HCT116 (cell line): Measurements from ENCODE around the gene PCCA. TPM values are rescaled to one million over a fixed set of nuclear protein-coding genes. Genes with fewer than 3 reads are reported as not detected.

ENCODE experiments used
- ATAC-seq: fragments of 200-7000 bp; cut with Tn5 transposase; 2 replicates; pipeline ENCODE4 v1.9.1; 2020; ENCODE audit warnings: mild to moderate bottlenecking, moderate library complexity
- BruUV-seq: library from RNA; stranded (reverse); fragments of 400-500 nt; replicated peaks from 2 replicates; lab custom pipeline; 2021; lab: Mats Ljungman, UMichigan
- CTCF ChIA-PET: fragments of 300-600 bp; sonication (Branson Sonifier 250); formaldehyde crosslinking; loops from one replicate; lab custom pipeline; 2021; ENCODE audit warnings: antibody characterized with exemption; lab: Charles Lee
- POLR2A ChIA-PET: fragments of 300-600, 350-600 bp; sonication (Branson Sonifier 250); formaldehyde crosslinking; loops from one replicate; lab custom pipeline; 2021; ENCODE audit warnings: antibody characterized with exemption; lab: Charles Lee
- RAD21 ChIA-PET, 2 experiments: fragments of 300-600 bp; sonication (Branson Sonifier 250); formaldehyde crosslinking; loops; one replicate each; lab custom pipeline; 2023; ENCODE audit warnings: low total read pairs in 2 of 2; ENCODE audit not compliant: uncharacterized antibody in 2 of 2, unreplicated experiment in 2 of 2, low non-redundant PET in 1 of 2; lab: Charles Lee
- DNase-seq: peaks from one replicate; pipeline ENCODE4 v3.0.0-alpha.2; 2010; ENCODE audit warnings: low read depth, low spot score
- H2AFZ ChIP-seq: fragments of 200-600 bp; shearing (Covaris generic), sonication (generic); 2 replicates; pipeline ENCODE4 v1.6.1; 2017; ENCODE audit warnings: low read depth, mixed run types, mixed read lengths, antibody characterized with exemption, low read length; ENCODE audit not compliant: poor library complexity, severe bottlenecking
- H3K27ac ChIP-seq: 2 replicates; pipeline ENCODE4 v1.5.1; 2012; ENCODE audit warnings: low read depth, low read length
- H3K27me3 ChIP-seq: fragments of 200-600 bp; sonication (generic); 2 replicates; pipeline ENCODE4 v1.6.1; 2016; ENCODE audit warnings: mixed run types, low read length, mixed read lengths; ENCODE audit not compliant: insufficient read depth
- H3K36me3 ChIP-seq, 2 experiments: fragments of 200-500 bp in 1 of 2; fragments of 200-600 bp in 1 of 2; sonication (Bioruptor generic) in 1 of 2; sonication (generic) in 1 of 2; 2 replicates each; pipeline versions ENCODE4 v1.5.1 to v1.6.1; 2014 to 2016; ENCODE audit warnings: low read length in 2 of 2, inconsistent platforms in 1 of 2, mixed read lengths in 1 of 2, mixed run types in 1 of 2; ENCODE audit not compliant: insufficient read depth in 2 of 2, control insufficient read depth in 1 of 2
- H3K4me1 ChIP-seq, 2 experiments: fragments of 200-600 bp in 1 of 2; sonication (generic) in 1 of 2; 2 replicates each; pipeline versions ENCODE4 v1.5.1 to v1.6.1; 2012 to 2017; ENCODE audit warnings: low read length in 2 of 2, inconsistent platforms in 1 of 2, mild to moderate bottlenecking in 1 of 2, mixed read lengths in 1 of 2, mixed run types in 1 of 2, moderate library complexity in 1 of 2; ENCODE audit not compliant: insufficient read depth in 2 of 2, control insufficient read depth in 1 of 2
- H3K4me2 ChIP-seq: fragments of 200-600 bp; sonication (generic); 2 replicates; pipeline ENCODE4 v1.6.1; 2017; ENCODE audit warnings: mixed run types, low read length, mixed read lengths
- H3K4me3 ChIP-seq, 2 experiments: fragments of 200-600 bp in 1 of 2; sonication (generic) in 1 of 2; replicated peaks in 1 of 2; 2 replicates each; pipeline ENCODE4 v1.5.1; 2011 to 2016; ENCODE audit warnings: low read length in 2 of 2, control low read depth in 1 of 2, low read depth in 1 of 2, mild to moderate bottlenecking in 1 of 2, mixed read lengths in 1 of 2, mixed run types in 1 of 2
- H3K79me2 ChIP-seq: fragments of 200-600 bp; sonication (generic); 2 replicates; pipeline ENCODE4 v1.6.1; 2017; ENCODE audit warnings: mild to moderate bottlenecking, mixed run types, low read length, moderate library complexity, mixed read lengths; ENCODE audit not compliant: insufficient read depth
- H3K9ac ChIP-seq: fragments of 200-600 bp; sonication (generic); 2 replicates; pipeline ENCODE4 v1.6.1; 2016; ENCODE audit warnings: low read length, mixed read lengths
- H3K9me2 ChIP-seq: fragments of 200-600 bp; sonication (generic), shearing (Covaris generic); 2 replicates; pipeline ENCODE4 v1.6.1; 2017; ENCODE audit warnings: mixed run types, mild to moderate bottlenecking, moderate library complexity; ENCODE audit not compliant: insufficient read depth
- H3K9me3 ChIP-seq, 2 experiments: fragments of 200-500 bp in 1 of 2; fragments of 200-600 bp in 1 of 2; sonication (Bioruptor generic) in 1 of 2; sonication (generic) in 1 of 2; 2 replicates each; pipeline ENCODE4 v1.6.1; 2014 to 2017; ENCODE audit warnings: low read length in 2 of 2, mixed read lengths in 2 of 2, inconsistent platforms in 1 of 2, low read depth in 1 of 2, mild to moderate bottlenecking in 1 of 2, mixed run types in 1 of 2, moderate library complexity in 1 of 2; ENCODE audit not compliant: control insufficient read depth in 1 of 2, insufficient read depth in 1 of 2
- H4K20me1 ChIP-seq: fragments of 200-600 bp; sonication (generic), shearing (Covaris generic); 2 replicates; pipeline ENCODE4 v1.6.1; 2017; ENCODE audit warnings: mixed run types, mild to moderate bottlenecking, moderate library complexity; ENCODE audit not compliant: insufficient read depth
- EZH2 ChIP-seq: fragments of 200-600 bp; sonication (generic); IDR thresholded peaks from 2 replicates; pipeline ENCODE4 v1.6.1; 2017; ENCODE audit warnings: antibody characterized with exemption, mixed run types
- EZH2phosphoT487 ChIP-seq: fragments of 200-600 bp; IDR thresholded peaks from 2 replicates; pipeline ENCODE4 v1.6.1; 2018; ENCODE audit warnings: antibody characterized with exemption, borderline replicate concordance
- FOSL1 ChIP-seq: IDR thresholded peaks from 2 replicates; pipeline ENCODE4 v1.6.1; 2012; ENCODE audit warnings: low read depth
- POLR2AphosphoS5 ChIP-seq: IDR thresholded peaks from 2 replicates; pipeline ENCODE4 v1.6.1; 2011; ENCODE audit warnings: mild to moderate bottlenecking, low read depth, low read length, moderate library complexity
- RAD21 ChIP-seq: IDR thresholded peaks from 2 replicates; pipeline ENCODE4 v1.6.1; 2012; ENCODE audit warnings: low read depth, mild to moderate bottlenecking
- REST ChIP-seq: IDR thresholded peaks from 2 replicates; pipeline ENCODE4 v1.6.1; 2012; ENCODE audit warnings: low read depth
- ZFX ChIP-seq: fragments of 450-650 bp; IDR thresholded peaks from 2 replicates; pipeline ENCODE4 v1.6.1; 2017
- ZNF274 ChIP-seq: fragments of 200-500 bp; sonication (Bioruptor generic); IDR thresholded peaks from 2 replicates; pipeline ENCODE4 v1.6.1; 2014; ENCODE audit warnings: mild to moderate bottlenecking, low read depth, low read length, inconsistent platforms
- intact Hi-C: fragments of 100-400 bp; cut with micrococcal nuclease; formaldehyde crosslinking; loops from 2 replicates; pipeline ENCODE4 v1.10.0; 2022
- total RNA-seq: library from RNA; stranded (reverse); gene quantifications from one replicate; pipeline ENCODE4 v1.2.1, GENCODE V29; 2021; ENCODE audit not compliant: unreplicated experiment
- TF ChIP-seq, protein P1 (sequence below): IDR thresholded peaks from 2 replicates; pipeline ENCODE4 v1.6.1; 2012
- TF ChIP-seq, protein P2 (sequence below), 3 experiments: fragments of 200-600 bp in 1 of 3; sonication (generic) in 1 of 3; IDR thresholded peaks in 2 of 3; conservative IDR thresholded peaks in 1 of 3; 2 replicates each; pipeline ENCODE4 v1.5.1; 2012 to 2017; ENCODE audit warnings: low read depth in 2 of 3, low read length in 2 of 3, antibody characterized with exemption in 1 of 3, borderline replicate concordance in 1 of 3, control low read depth in 1 of 3, mild to moderate bottlenecking in 1 of 3, mixed read lengths in 1 of 3, mixed run types in 1 of 3, moderate library complexity in 1 of 3; ENCODE audit not compliant: insufficient read depth in 1 of 3

Gene PCCA
- total RNA-seq, 1 experiment from 2014 or later, result 23.0 TPM

- no peak for TF ChIP-seq REST
These were observed 306.9 kb downstream of the PCCA start (continued) for GRCh38 chr13:100395698-100396373.

GRCh38 chr13:100396776-100397175, 307.9 kb downstream of the PCCA start:
- H3K9ac ChIP-seq, result no peak overlapping the region
- no peak overlapping the region for H3K4me2 ChIP-seq
- no peak overlapping the region for H3K4me3 ChIP-seq
- ChIA-PET RAD21 (no interaction called here), POLR2A (no interaction called here), CTCF (no interaction called here)
- no peaks in the 10 kb centered on the region for H3K9me2 ChIP-seq
- no peaks in the 10 kb centered on the region; a peak in 1 of 4 replicates for H3K9me3 ChIP-seq
- H2AFZ ChIP-seq, result no peak overlapping the region
- H3K4me1 ChIP-seq, result peaks cover 58 to 59% of the 10 kb centered on the region in 2 experiments
- TF ChIP-seq POLR2AphosphoS5 (no peak), EZH2 (no peak), RAD21 (peak; percentile 18; the same call in 1 of the 2 replicates), FOSL1 (no peak), EZH2phosphoT487 (no peak), ZFX (no peak), ZNF274 (no peak)
- TF ChIP-seq, protein P1, sequence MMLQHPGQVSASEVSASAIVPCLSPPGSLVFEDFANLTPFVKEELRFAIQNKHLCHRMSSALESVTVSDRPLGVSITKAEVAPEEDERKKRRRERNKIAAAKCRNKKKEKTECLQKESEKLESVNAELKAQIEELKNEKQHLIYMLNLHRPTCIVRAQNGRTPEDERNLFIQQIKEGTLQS, result no peak
- TF ChIP-seq, protein P2, sequence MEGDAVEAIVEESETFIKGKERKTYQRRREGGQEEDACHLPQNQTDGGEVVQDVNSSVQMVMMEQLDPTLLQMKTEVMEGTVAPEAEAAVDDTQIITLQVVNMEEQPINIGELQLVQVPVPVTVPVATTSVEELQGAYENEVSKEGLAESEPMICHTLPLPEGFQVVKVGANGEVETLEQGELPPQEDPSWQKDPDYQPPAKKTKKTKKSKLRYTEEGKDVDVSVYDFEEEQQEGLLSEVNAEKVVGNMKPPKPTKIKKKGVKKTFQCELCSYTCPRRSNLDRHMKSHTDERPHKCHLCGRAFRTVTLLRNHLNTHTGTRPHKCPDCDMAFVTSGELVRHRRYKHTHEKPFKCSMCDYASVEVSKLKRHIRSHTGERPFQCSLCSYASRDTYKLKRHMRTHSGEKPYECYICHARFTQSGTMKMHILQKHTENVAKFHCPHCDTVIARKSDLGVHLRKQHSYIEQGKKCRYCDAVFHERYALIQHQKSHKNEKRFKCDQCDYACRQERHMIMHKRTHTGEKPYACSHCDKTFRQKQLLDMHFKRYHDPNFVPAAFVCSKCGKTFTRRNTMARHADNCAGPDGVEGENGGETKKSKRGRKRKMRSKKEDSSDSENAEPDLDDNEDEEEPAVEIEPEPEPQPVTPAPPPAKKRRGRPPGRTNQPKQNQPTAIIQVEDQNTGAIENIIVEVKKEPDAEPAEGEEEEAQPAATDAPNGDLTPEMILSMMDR (IDR thresholded peaks at IDR 0.05 in 2 of 3, conservative IDR thresholded peaks at IDR 0.05 in 1 of 3; ENCODE audit: borderline replicate concordance in 1 of 3, insufficient read depth in 1 of 3, low read depth in 2 of 3, low read length in 2 of 3), result 0 out of 6 replicates have a peak, but pooled peaks of 1 of the 3 experiments have one; percentile 3
- peak overlapping the region; percentile 98 for H3K27ac ChIP-seq
- no peak for ATAC-seq
- H3K36me3 ChIP-seq, result no peaks in the 10 kb centered on the region
- no peak for DNase-seq
- H3K27me3 ChIP-seq, result no peaks in the 10 kb centered on the region
- intact Hi-C loops, result no loop called here
- no peaks in the 10 kb centered on the region for H3K79me2 ChIP-seq
- no peaks in the 10 kb centered on the region for H4K20me1 ChIP-seq
- BruUV-seq, result no TSS peak
